ENCODE data around the gene BOC. TPM values are rescaled to one million over a fixed set of nuclear protein-coding genes. Genes with fewer than 3 reads are reported as not detected.
"Not testable (repeated sequence)": the region's sequence is repeated elsewhere in the genome, so short reads cannot be mapped to it uniquely, and the experiment has no call there.

Gene BOC, protein sequence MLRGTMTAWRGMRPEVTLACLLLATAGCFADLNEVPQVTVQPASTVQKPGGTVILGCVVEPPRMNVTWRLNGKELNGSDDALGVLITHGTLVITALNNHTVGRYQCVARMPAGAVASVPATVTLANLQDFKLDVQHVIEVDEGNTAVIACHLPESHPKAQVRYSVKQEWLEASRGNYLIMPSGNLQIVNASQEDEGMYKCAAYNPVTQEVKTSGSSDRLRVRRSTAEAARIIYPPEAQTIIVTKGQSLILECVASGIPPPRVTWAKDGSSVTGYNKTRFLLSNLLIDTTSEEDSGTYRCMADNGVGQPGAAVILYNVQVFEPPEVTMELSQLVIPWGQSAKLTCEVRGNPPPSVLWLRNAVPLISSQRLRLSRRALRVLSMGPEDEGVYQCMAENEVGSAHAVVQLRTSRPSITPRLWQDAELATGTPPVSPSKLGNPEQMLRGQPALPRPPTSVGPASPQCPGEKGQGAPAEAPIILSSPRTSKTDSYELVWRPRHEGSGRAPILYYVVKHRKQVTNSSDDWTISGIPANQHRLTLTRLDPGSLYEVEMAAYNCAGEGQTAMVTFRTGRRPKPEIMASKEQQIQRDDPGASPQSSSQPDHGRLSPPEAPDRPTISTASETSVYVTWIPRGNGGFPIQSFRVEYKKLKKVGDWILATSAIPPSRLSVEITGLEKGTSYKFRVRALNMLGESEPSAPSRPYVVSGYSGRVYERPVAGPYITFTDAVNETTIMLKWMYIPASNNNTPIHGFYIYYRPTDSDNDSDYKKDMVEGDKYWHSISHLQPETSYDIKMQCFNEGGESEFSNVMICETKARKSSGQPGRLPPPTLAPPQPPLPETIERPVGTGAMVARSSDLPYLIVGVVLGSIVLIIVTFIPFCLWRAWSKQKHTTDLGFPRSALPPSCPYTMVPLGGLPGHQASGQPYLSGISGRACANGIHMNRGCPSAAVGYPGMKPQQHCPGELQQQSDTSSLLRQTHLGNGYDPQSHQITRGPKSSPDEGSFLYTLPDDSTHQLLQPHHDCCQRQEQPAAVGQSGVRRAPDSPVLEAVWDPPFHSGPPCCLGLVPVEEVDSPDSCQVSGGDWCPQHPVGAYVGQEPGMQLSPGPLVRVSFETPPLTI
- total RNA-seq = 10 to 100 TPM; 51.6 to 86.8 TPM
- long read RNA-seq, donor 1, full-length matches to known transcripts = 1 of 43 reads
- long read RNA-seq, donor 1, partial matches to known transcripts = 25 of 43 reads
- long read RNA-seq, donor 1, other reads (novel, unspliced or antisense) = 17 of 43 reads
- long read RNA-seq, donor 2, full-length matches to known transcripts = 6 of 83 reads
- long read RNA-seq, donor 2, partial matches to known transcripts = 62 of 83 reads
- long read RNA-seq, donor 2, other reads (novel, unspliced or antisense) = 15 of 83 reads

DNA sequence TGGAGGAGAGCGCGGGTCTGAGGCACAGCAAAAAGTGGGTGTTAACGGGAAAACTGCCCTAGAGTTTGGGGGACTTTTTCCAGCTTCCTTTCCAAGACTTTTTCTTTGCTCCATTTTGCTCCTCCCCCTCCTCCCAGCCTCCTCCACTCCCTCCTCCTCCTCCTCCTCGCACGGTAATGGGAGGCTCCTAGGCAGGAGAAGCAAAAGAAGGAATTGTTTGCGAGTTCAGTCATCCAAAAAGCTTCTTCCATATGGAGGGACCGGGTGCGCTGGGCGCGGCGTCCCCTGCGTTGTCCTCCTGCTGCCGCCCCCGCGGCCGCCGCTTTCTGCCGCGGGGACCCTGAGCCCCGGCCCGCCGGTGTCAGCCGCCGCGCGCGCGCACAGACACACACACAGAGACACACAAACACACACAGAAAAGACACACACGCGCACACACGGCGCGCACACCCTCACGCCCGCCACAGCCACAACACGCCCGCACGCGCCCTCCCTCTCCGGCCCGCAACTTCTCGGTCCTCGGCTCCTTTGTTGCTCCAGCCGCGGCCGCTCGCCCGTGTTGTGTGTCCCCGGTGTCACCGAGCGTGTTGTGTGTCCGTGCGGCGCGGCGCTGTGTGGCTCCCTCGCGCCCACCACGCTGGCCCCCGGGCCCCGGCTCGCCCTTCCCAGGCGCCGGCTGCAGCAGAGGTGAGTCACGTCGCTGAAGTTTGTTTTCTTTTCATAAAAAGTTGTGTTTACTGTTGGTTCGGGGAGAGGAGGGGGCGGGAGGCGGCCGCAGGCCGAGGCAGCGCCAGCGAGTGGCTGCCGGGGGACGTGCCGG is at the start of gene BOC:
Gene BOC, plus strand, starts transcription at position 228 of the 820 bp plus-strand sequence. CDS start 38,246 bp downstream, outside the sequence.
- peak; percentile 81 for DNase-seq (ENCODE audit: low spot score)
- intact Hi-C loops (cut with DNase I) = loop anchor here in 1 of 2 donors (5.0 to 10.0 kb wide), 3 partner anchors 41 to 157 kb away; no protein-coding TSS in a partner anchor

DNA sequence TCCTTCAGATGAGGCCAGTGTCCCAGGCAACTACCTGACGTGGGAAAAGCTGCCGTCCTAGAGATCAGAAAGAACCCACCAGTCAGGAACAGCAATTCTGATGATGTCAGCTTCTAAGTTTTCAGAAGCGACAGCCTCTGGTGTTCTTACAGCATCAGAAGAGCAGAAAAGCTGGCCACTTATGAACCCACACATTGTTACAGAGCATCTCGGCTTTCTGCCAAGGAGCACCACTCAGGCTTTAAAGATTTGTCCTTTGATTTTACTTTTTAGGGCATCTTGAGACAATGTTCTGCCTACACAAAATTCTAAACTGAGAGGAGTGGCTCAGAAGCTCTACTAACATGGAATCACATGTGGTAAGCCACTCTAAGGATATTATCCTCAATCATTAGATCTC is 49.7 kb upstream of the BOC start:
- DNase-seq (ENCODE audit: low spot score) = no peak
- intact Hi-C loops (cut with DNase I) = no loop called here

DNA sequence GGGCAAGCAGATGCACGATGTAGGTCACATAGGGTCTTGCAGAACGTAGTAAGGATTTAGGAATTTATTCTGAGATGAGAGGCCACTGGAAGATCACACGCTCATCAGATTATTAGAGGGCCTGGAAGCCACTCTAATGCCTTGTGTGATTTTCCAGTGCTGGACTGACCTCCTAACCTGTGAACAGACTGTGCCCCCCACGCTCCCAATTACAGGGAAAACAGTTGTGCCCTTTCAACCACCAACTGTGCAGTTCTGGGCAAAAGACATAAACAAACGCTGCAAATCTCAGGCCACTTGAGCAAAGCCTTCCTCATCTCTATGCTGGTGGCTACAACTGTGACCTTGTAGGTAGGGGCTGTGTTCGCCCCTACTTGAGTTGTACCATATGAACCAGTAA is 48.2 kb upstream of the BOC start:
- intact Hi-C loops (cut with DNase I) = no loop called here
- no peak for DNase-seq (ENCODE audit: low spot score)

DNA sequence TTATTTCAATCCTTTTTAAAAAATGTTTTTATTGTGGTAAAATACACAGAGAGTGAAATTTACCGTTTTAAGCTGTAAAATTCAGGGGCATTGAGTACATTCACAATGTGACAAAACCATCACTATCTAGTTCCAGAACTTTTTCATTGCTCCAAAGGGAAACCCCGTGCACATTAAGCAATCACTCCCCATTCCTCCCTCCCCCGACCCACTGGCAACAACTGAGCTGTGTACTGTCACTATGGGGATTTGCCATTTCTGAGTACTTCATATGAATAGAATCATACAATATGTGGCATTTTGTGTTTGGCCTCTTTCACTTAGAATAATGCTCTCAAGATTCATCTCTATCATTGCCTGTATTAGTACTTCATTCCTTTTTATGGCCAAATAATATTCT is 45.5 kb upstream of the BOC start:
- DNase-seq (ENCODE audit: low spot score) = no peak
- intact Hi-C loops (cut with DNase I) = no loop called here

DNA sequence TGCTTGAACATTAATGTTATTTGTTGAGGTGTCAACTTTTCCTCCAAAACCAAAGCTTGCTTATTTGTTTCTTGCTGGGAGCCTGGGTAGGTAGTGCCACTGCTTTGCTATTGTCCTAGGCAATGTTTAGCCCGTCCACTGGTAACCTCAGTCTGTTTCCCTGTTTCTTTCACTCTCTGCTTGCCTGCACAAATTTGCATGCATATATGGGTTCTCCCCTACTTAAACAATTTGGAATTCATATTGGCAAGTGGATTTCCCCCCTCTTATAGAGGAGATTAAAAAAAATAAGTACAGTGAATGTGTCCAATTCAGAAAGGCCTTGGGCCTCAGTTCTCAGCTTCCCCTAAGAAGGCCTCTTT is 45.0 kb upstream of the BOC start:
- intact Hi-C loops (cut with DNase I) = no loop called here

DNA sequence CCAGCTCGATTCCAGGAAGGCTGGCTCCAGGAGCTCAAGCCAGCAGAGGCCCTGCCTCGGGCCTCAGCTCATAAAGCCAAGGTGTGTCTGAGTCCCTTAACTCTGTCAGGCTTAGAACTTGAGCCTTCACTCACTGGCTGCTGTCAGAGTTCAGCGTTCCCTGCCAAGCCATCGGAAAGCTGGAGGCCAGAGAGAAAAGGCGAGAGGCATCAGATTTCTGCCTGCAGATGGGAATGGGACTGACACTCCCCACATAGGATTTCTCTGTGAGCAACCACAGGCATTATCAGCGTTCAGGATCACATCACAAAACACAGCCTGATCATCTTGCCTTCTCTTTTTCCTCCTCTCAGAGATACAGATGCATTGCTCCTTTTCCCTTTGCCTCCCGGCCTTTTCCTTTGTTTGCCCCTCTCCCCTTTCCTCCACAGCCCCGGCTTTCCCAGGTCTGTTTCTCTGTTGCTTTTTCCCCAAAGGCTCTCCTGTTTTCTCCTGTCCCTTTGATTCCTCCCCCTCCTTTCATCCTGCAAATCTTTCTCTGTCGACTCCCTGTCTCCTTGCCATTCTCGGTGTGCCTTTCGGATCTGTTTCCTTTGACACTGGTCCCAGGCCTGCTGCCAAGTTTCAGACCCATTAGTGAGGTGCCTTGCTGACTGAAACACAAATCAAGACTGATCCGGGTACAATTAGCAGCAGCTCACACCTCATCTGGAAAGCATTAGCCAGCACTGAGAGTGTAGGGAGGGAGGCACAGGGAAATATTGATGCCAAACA is 44.5 kb upstream of the BOC start:
- intact Hi-C loops (cut with DNase I) = no loop called here
- DNase-seq (ENCODE audit: low spot score) = no peak

More for the DNA sequence above, 45.0 kb upstream of the BOC start:
- no peak for DNase-seq (ENCODE audit: low spot score)

DNA sequence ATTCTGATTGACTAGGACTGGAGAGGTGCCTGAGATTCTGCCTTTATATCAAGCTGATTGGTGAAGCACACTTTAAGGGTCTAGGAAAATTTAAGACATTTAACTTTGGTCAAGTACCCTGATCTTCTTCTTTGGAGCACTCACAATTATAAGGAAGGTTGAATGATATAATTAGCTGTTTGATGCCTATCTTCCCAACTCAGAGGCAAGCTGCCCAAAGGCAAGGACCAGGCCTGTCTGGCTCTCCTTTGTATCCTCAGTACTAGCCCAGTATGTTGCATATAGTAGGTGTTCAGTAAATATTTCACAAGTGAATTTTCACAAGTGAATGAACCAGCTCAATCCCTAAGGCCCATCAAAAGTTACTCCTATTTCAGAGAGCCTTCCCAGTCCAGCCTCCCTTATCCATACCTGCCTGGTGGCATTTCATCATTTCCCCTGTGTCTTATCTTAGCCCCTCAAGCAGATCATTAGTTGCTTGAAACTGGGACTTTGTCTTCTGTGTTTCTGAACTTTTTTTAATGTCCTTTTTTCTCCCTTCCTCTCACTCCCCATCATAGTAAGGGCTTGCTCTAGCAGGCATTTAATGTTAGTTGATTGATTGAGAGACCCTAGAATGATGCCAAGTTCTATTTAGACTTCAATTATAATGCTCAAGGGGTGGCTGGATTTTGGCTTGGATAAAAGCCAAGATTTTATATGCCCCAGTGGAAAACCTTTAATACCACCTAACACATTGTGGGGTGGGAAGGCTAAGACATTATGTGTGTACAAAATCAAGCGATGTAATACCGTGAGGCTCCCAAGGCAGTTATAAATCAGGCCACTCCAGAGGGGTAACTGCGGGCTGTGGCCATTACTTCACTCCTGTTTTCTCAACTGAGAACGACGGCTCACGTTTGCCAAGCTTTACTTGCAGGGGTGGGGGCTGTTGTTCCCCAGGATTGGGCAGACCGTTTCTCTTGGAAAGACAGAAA is 43.2 kb upstream of the BOC start:
- intact Hi-C loops (cut with DNase I) = no loop called here
- no peak for DNase-seq (ENCODE audit: low spot score)

DNA sequence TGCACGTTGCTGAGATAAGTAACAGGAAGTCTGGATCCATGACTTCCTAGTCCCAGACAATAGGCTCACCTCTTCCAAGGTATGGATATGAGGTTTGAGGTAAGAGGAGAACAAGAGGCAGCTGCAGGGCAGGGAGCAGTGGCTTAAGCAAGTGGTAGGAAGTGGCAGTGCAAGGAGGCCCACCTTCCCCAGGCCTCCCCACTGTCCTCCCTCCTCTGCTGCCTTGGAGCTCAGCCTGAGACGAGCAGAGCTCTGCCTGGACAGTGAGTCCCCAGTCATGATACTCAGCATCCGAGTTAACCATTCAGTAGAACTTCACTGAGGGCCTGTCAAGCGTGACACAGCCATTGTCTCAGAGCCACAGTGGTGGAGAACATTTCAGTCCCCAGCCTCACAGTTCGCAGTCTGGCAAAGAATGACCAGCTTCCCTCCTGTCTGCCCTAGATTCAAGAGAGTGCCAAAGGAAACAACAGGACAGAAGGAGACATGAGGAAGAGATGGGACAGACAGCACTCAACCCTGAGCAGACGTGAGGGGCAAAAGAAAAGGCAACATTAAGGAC is 41.4 kb upstream of the BOC start:
- intact Hi-C loops (cut with DNase I) = no loop called here
- no peak for DNase-seq (ENCODE audit: low spot score)

DNA sequence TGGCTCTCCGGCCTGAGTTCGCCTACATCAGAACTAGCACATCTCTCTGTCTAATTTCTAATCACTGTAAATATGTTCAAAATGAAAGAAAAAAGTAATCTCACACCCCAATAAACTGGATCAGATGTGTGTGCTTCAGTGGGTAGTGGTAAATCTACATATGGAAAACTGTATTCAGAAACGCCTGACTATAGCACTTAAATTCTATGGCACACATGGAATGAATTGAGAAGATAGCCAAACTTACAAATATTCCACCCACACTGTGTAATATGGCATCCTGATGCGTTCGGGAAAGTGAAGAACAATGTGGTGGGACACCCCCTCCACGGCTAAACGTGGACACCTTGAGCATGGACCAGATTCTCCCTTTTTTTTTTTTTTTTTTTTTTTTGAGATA is 40.6 kb upstream of the BOC start:
- no peak for DNase-seq (ENCODE audit: low spot score)

DNA sequence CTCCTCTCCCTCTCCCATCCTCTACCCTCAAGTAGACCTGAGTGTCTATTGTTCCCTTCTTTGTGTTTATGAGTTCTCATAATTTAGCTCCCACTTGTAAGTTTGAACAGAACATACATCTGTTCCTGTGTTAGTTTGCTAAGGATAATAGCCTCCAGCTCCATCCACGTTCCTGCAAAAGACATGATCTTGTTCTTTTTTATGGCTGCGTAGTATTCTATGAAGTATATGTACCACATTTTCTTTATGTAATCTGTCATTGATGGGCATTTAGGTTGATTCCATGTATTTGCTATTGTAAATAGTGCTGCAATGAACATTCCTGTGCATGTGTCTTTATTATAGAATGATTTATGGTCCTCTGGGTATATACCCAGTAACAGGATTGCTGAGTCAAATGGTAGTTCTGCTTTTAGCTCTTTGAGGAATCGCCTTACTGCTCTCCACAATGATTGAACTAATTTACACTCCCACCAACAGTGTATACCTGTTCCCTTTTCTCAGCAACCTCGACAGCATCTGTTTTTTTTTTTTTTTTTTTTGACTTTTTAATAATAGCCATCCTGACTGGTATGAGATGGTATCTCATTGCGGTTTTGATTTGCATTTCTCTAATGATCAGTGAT is 39.6 kb upstream of the BOC start:
- intact Hi-C loops (cut with DNase I); DNase-seq (ENCODE audit: low spot score): not testable (repeated sequence)

More for the DNA sequence above, 40.6 kb upstream of the BOC start:
- intact Hi-C loops (cut with DNase I) = no loop called here

DNA sequence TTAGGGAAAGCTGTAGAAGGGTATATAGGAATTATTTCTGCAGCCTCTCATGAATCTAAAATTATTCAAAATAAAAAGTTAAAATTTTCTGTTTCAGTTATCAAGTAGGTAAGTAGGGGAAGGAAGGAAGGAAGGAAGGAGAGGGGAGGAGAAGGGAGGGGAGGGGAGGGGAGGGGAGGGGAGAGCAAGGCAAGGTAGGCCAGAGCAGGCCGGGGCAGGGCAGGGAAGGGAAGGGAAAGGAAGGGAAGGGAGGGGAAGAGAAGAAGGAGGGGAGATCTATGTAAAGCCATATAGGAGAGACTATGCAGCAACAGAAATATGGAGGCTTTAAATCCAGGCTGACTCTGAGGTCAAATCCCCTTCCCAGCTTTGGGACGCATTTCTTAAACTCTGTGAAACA is 38.3 kb upstream of the BOC start:
- intact Hi-C loops (cut with DNase I) = no loop called here
- no peak for DNase-seq (ENCODE audit: low spot score)

DNA sequence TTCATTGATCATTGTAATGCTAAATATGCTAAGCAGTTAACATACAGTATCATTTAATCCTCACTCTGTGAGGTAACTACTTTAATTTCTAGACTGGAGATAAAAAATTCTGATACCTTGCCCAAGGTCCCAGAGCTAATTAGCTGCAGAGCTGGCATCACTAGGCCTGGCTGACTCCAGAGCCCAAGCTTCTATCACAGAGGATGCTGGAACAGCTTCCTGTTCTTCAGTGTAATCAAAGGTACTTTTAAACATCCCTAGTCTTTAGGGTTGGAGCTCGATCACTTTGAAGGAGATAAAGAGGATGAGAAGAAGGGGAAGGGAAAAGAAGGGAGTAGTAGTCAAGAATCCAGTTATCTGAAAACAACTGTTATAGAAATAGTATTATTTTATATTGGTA is 37.1 kb upstream of the BOC start:
- intact Hi-C loops (cut with DNase I) = no loop called here
- DNase-seq (ENCODE audit: low spot score) = no peak

DNA sequence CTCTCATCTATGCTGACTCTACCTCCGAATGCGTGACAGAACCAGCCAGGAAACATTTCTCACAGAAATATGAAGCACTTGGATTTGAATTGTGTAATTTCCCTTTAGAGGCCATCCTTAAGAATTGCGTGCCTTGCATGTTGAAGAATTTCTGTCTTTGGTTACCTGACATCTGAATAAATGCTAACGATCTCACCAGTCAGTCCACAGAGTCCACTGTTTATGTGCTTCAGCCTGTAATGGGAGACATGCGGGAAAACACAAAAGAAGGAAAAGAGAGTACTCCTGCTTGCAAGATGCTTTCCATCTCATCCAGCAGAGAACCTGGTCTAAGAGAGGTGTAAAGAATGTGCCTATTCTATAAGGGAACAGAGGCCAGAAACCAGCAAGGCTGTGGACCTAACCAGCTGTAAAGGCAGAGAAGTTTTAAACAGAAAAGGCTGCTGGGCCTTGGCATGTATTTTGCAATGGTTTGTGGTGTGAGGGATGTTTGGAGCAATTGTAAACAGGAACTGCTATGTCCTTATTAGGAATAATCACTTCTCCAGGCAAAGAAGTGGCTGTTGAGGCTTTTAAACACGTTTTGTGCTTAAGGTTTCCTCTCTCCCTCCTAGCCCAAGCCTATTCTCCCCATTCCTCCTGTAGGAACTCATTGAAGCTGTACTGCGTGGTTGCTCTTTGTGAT is 36.4 kb upstream of the BOC start:
- DNase-seq (ENCODE audit: low spot score) = no peak
- intact Hi-C loops (cut with DNase I) = no loop called here

DNA sequence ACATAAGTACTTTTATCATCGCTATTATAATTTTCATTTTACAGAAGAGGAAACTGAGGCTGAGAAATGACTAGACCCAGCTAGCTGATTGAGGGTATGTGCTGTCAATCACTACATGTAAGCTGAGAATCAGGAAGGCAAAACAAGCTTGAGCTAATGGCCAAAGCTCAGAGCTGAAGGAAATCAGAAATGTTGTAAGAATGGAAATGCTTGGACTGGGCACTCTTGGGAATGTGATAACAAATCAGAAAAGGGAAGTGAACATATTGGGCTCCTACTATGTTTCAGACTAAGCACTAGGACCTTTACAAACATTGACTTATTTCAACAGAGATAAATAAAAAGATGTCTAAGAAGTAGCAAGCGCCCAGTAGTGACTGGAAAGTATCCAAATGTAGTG is 33.8 kb upstream of the BOC start:
- no peak for DNase-seq (ENCODE audit: low spot score)
- intact Hi-C loops (cut with DNase I) = no loop called here

DNA sequence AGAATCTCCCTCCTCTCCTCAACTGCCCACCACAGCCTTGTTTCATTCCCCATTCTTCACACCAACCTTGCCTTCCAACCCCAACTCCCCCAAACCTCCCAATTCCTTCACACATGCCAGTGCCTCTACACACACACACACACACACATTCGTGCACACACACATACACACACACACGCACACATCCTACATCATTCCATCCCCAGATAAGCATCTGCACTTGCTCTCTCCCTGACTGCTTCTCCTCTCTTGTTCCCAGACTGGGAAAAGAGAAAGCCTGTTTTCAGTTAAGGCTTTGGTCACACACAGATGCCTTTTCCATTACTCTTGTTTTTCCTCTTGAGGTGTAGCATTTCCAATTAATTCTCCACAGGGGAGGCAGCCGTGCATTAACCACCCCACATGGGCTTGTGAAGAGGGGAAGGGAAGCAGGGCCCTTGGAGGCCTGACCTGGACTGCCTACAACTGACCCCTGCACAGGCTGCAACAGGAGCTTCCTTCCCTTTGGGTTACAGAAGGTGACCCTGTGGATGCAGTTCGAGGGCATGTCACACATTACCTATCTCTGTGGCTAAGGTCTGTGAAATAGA is 32.0 kb upstream of the BOC start:
- no peak for DNase-seq (ENCODE audit: low spot score)

More for the DNA sequence above, 32.0 kb upstream of the BOC start:
- intact Hi-C loops (cut with DNase I) = no loop called here

Measured in posterior vena cava (tissue), 2 donors.